ENCODE data around the gene MFSD1.
"Not testable (repeated sequence)": the region's sequence is repeated elsewhere in the genome, so short reads cannot be mapped to it uniquely, and the experiment has no call there.

Gene MFSD1

DNA sequence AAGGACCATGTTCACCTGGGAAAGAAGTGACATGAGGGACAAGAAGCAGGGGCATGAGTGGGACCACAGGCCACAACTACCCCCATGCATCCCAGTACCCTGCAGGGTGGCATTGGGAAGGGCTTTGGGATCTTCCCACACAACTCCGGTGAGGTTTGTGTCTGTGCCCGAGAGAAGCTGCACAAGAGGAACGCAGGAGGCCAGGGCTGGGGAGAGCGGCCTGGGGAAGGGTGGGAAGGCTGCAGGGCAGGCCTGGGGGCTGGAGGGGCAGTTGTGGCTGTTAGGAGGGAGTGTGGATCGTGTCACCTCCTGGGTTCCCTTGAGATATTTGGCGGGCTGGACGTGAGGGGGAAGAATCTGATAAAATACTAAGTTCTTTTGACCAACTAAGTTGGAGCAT lies 25.3 kb upstream of the MFSD1 start:
- no peak for DNase-seq

DNA sequence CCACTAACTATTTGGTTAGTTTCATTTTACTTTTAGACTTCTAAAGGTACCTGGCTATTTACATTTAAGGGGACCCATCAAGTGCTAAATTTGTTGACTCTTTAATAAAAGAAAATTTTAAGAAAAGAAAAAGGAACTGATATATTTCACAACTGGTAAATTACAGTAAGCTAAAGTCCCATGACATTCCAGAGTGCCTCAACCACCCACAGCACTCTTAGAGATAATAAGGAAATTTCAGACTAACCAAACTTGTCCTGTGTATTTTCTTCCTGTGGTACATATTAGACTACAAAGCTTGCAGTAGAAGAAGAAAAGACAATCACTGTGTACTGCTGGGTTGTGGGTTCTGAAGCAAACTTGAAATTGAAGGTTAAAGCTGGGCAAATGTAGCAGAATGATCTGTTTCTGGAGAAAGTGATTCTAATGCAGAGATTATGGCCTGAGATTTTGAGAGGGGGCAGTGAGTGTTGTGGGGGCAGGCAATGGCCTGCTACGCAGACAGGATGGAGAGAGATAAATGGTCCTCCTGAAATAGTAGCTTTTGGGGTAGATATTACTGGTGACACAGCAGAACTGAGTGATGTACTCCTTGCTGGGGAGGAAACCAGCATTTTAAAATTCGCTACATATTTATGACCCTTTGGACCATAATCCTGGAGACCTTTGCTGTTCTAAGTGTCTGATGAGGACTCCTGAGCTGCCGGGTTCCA lies 24.5 kb upstream of the MFSD1 start:
- no peak for DNase-seq

DNA sequence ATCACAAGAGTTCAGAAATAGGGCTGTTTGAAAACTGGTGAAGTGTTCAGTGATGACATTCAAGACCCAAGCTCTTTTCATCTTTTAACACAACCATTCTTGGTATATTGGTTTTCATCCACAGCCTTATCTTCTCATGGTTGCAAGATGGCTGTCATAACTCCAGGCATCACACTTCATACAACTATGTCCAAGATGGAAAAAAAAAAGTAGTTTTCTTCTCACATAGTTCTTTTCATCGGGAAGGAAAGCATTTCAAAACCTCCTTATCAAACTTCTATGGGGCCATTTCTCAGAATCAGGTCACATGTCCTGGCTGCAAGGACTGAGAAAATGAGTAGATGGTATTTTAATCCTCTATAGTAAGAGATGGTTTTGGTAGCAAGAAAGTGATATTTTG lies 21.1 kb upstream of the MFSD1 start:
- no peak for DNase-seq

DNA sequence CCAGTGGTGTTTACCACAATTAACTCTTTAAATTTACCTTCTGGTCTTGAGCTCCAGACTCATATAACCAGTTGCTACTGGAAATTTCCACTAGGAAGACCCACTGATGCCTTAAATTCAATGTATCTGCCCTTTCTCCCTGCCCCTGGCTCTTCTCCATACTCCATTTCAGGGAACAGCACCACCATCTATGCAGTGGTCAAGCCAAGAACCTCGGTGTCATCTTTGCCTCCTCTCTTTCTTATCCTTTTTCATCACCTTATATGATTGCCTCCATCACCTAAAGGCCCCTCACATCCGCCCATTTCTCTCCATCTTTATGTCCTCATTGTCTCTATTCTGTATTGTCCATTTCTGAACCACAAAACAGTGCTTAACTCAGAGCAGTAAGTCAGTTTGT lies 20.7 kb upstream of the MFSD1 start:
- DNase-seq, result no peak

DNA sequence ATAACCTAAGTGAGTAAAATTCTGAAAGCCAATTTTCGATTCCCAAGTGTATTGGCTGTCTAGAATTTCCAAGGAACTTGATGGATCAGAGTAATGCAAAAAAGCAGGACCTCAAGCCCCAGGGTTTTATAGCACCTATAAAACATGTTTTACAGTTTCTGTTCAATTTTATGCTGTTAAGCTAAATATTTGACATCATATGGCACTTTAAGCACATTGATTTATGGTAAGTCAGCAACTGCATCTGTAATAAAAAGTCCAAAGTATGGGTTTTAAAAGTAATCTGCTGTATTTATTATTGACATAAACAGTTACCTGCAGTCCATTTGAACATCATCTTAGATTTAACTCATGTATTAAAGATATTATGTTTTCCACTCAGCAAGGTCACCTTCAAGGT lies 20.0 kb upstream of the MFSD1 start:
- no peak for DNase-seq

DNA sequence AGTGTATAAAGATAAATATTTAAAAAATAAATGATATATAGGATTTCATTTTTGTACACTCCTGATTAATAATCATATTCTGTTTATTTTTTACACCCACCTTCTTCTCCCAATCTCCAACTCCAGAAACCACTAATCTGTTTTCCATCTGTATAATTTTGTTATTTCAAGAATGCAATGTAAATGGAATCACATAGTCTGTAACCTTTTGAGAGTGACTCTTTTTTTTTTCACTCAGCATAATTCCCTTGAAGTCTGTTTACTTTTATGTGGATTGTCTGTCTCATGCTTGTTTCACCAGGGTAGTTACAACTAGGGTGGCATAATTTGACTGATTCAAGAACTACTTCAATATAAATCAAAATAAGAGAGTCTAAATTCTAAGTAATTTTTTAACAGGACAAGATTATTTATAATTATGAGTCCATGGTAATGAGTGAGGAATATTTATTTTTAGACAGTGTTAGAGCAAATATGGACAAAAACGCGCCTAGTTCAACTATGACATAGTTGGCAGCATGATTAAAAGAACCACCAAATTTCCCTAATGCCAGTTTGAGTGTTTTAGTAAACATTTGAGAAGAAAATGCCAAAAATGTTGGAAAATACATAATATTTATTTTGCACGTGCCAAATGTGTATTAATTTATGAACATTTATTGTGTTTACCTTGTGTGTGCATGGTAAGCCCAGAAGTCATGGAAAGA lies 19.4 kb upstream of the MFSD1 start:
- no peak for DNase-seq

DNA sequence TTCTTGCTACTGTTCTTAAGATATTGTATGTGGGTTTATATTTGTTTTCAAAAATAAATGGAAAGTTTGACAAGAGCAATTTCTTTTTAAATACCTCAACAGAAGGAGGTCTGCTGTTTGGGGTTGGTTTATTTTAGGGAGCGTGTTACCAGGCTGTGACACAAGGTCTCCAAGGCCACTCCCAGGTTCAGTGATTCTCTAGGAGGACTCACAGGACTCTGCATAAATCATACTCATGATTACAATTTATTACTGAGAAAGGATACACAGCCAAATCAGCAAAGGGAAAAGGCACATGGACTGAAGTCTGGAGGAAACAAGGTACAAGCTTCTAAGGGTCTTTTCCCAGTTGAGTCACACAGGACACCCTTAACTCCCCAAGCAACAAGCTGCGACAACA lies 18.8 kb upstream of the MFSD1 start:
- DNase-seq, result no peak

DNA sequence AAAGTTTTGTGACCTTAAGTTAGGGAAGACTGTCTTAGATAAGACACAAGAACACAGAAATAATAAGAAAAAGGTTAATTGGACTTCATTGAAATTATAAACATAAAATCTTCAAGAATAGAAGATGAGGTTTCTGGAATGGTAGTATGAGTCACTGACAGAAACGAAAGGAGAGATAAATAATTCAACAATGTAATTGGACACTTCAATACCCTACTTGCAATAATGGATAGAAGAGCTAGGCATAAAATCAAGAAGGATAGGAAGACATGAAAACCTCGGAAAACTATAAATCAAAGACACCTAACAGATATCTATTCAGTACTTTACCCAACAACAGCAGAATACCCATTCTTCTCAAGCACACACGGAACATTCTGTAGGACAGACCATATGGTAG lies 15.9 kb upstream of the MFSD1 start:
- DNase-seq, result no peak

DNA sequence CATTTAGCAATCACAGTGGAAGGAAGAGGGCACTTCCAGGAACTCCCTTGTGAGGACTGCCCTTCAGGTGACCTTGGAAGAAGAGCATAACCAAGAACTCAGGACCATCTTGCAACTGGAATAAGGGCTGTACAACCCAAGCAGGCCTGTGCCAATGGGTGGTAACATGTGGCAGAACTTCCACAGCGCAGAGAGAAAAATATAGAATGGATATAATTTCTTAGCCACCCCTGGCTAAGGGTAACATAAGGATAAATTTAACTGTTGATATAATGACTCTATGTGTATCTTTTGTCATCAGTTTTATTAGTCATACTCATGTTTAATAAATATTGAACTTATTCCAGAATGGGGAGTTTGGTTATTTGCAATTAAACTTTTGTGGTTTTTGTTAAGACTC lies 13.4 kb upstream of the MFSD1 start:
- no peak for DNase-seq

DNA sequence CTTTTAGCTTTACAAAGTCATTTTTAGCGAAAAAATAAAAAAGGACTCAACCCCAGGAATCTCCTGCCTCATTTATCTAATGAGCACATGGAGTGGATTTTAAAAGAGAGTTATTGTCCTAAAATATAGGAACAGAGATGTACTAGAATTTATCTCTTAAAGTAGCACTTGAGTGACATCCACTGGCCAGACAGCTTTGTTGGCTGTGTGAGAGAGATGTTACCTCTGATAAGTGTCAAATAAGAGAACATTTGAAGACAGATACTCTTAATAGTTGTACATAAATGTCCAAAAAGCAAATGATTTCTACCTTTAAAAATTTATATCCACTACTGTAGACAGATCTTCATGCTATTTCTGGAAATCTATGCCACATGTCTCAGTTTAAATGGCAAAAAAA lies 12.3 kb upstream of the MFSD1 start:
- no peak for DNase-seq

DNA sequence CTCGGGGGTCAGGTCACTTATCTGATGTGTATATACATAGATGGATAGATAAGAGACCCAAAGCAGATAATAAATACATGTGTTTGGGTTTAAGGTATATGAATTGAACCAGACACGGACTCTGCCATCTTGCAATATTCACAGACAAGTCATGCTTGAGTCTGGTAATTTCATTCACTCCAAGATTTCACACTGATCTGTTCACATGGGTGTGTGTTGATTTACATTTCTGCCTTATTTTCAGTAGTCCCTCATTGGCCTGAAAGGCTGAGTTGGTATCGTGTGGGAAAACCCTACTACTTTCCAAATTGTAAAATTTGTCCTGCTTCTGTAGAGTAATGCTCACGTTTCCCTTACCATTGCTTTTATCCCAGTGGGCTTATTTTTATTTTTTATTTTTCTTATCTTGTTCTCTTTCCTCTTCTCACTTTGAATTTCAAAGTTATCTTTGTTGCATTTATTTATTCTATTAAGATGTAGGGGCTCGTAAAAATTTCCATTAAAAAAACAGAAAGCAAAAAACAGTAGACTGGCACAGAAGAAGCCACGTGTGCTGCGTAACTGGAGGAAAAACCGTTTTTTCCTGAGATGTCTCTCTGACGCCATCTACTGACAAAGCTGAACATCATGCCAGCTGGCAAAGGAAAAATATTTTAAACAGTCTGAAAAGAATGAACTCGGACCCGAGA lies 10.8 kb upstream of the MFSD1 start:
- DNase-seq, result no peak

DNA sequence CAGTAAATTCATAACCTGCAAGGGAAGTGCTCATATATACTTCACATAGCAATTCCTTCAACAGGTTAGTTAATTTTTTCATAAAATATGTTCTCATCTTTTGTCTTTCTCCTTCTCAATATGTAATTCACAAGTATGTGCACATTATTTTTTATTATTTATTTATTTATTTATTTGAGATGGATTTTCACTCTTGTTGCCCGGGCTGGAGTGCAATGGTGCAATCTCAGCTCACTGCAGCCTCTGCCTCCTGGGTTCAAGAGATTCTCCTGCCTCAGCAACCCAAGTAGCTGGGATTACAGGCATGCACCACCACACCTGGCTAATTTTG lies 10.3 kb upstream of the MFSD1 start:
- DNase-seq, result not testable (repeated sequence)

DNA sequence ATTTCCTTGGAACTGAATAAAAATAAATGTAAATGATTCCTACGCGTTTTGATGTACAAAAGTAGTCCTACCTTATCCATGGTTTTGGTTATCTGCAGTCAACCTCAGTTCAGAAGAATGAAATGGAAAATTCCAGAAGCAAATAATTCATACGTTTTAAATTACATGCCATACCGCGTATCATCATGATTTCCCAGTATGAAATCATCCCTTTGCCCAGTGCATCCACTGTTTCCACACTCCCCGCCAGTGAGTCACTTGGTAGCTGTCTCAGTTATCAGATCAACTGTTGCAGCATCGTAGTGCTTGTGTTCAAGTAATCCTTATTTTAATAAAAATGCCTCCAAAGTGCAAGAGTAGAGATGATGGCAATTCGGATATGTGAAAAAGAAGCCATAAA lies 9.1 kb upstream of the MFSD1 start:
- no peak for DNase-seq

DNA sequence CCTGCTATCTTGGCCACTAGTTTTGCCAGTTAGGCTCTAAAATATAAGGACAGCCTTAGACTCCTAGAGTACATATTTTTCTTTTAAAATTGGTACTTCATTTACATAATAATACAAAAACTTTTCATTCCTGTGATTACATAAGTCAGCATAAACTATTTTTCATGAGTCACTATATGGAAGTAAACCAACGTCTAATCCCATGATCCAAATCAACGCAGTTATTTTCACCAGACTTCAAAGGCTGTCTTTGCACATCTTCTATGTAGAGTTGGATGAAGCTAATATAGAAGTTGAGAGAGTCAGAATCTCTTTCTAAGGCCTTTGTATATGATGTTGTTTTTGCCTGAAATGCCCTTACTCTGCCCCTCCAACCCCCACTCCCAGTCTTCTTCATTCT lies 7.6 kb upstream of the MFSD1 start:
- no peak for DNase-seq

DNA sequence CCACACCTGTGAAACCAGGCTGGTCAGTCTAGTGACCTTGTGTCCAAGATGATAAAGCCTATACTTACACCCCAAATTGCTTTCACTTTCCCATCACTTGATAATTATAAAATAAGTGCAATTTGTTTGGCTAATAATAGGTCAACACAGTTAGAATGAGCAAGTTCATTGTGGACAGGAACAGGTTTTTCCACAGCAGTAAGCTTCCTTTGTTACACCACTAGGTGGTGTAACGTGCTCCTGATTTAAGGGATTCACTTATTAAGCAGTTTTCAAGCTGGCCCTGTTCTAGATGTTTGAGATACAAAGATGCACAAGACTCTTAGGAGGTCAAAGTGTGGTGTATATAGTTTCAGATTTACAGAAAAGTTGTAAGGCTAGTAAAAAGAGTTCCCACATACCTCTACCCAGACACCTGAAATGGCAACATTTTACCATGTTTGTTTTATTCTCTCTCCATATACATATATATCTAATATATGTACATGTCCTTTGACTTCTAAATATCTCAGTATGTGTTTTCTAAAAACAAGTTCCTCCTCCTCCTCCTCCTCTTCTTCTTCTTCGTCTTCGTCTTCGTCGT lies 6.8 kb upstream of the MFSD1 start:
- DNase-seq, result no peak

DNA sequence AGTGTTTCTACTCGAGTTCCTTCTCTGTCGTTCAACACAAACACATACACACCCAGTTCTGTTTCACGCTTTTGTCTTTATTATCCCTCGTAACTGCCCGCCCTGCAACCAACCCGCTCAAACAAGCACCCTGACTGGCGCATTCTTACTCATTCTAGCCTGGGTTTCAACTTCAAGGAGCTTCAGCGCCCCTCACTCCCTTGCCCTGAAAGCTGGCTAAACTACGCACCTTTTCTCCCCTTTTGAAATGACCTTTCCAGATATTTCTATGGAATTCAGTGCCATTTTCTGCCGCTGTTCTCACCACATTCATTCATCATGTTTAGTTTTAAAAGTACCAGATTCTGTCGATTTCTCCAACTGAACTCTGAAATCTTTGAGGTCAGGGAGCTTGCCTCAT lies 653 bp upstream of the MFSD1 start:
- no peak for DNase-seq

DNA sequence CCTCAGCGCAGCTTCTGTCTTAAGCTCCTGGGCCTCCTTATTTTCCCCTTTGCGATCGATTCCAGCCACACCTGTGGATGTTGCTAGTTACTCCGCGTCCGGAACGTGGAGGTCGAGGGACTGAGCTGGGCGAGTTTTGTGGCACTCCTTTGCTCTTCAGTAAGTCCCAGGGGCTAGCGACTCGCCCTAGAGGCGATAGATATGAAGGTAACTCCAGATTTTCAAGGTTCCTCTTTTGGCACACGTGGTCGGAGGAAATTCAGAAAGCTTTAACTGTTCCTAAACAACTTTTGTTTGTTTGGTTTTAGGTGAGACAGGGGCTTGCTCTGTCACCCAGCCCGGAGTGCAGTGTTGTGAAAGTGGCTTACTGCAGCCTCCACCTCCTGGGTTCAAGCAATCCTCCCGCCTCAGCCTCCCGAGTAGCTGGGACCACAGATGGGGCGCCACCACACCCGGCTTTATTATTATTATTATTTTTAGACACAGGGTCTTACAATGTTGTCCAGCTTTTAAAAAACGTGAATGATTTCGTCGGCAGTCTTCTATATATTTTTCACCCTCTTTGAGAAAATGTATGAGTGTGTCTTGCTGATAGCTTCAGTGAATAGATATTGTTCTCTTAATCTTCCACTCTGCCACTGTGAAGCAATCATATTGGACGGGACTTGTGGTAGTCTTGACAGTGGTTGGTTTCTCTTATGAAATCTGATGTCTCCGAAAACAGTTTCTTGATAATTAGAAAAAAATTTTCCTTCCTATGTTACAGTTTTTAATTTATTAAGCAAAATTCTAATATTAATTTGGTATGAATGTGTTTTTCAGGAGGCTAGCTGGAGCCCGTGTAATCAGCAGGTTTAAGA lies 785 bp downstream of the MFSD1 start:
- no peak for DNase-seq

DNA sequence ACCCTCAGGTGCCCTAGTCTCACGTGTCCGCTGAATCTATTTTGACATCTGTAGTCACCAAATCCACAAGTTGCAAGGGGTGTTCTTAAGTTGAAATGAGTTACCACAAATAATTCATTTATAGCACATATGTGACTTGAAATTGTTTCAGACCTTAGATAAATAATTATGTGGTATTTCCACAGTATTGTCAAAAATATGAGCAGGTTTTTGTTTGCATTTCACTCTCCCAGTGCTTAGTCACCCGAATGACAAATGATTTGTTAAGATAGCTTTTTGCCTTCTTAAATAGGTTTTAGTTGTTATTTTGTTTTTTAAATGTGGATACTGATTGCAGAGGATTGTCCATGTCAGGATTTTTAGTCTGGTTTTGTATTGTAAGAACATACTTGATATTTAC lies 2.6 kb downstream of the MFSD1 start:
- DNase-seq, result no peak

DNA sequence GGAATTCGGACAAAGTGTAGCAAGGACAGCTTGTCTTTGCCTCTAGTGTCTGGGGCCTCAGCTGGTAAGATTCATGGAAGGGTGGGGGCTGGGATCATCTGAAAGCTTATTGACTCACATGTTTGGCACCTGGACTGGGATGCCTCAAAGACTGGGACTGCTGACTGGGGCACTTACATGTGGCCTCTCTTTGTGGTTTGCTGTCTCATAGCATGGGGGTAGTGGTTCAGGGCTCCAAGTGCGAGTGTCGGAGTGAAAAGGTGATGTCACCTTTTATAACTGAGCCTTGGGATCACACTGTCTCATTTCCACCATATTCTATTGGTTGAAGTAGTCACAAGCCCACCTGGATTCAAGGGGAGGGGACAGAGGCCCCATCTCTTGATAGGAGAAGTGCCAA lies 6.8 kb downstream of the MFSD1 start:
- no peak for DNase-seq

DNA sequence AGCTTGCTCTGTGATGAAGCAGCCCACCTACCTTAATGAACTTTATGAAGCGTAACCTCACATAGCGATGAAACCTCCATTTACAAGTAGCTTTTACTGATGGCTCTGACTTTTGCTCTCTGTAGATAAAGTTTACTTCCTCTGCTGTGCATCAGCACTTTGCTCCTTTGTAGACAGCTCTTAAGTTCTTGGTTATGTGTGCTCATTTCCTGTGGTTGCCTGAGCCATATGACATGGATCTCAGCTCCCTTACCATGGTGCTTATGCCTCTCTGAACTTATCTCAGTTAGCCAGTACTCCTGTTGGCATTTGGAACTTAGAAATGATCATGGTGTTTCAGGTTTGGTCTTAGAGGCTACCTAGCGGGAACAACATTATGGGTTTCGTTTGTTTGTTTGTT lies 7.8 kb downstream of the MFSD1 start:
- DNase-seq, result no peak

DNA sequence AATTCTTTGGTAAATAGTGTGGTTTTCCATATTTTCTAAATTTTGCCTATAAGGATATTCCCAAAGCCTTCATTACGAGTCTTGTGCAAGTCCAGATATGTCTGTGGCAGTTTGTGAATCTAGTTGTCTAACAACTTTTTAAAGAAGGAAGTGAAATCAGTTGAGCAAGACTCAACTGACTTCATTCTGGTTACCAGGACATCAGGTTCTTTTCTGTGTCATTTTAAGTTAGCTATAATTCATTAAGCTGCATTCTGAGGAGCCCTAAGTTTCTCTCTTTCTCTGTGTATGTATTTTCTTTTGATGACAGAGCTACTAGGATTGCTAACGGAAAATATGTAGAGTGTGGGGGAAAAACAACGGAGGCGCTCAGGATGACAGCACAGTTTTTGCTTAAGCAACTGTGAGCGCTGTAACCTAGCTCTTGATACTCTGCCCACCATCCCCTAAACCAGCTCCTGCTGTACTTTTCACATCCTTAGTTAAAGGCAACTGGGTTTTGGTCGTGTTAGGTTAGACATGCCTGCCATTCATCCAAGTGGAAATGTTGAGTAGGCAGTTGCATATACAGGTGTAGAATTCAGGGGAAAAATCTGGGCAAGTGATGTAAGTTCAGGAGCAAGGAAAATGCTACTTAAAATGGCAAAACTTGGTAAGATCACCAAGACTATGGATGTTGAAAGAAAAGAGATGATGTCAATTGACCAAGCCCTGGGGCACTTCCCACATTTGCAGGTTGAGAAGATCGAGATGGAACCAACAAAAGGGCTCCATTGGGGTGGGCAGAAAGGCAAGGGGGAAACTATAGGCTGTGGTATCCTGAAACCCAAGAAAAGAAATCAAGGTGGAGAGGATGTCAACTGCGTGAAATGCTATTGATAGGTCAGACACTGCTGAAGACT lies 9.2 kb downstream of the MFSD1 start:
- no peak for DNase-seq

DNA sequence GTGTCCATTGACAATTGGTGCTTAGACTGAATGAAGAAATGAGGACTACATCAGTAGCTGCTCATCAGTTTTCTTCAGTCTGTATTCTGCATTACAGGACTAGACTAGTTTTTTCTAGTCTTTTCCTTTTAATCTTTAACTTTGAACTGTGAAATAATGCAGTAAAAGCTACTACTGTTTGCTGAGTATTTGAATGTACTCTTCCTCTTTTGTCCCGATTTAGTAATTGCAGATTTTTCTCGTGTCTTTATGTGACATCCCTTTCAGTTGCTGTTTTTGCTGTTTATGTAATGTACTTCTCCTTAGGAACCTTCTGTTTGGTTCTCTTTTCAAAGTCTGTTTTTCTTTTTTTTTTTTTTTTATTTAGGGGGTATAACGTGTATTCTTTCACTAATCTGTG lies 17.4 kb downstream of the MFSD1 start:
- no peak for DNase-seq
